SK-N-MC (cell line): ENCODE results near the gene DAAM1.
A peak's percentile ranks its signal among the peaks of the same experiment; 100 is the strongest.

ENCODE experiments used
- DNase-seq: peaks from one replicate; pipeline ENCODE4 v3.0.0-alpha.2; 2011; ENCODE audit warnings: low read depth, low spot score
- H3K27ac ChIP-seq: fragments of 200-600 bp; sonication (generic); 2 replicates; pipeline ENCODE4 v1.5.1; 2016; ENCODE audit warnings: mixed run types
- H3K36me3 ChIP-seq: fragments of 200-600 bp; sonication (generic); 2 replicates; pipeline ENCODE4 v1.6.1; 2017; ENCODE audit warnings: antibody characterized with exemption, low read length, mixed read lengths; ENCODE audit not compliant: insufficient read depth
- H3K4me3 ChIP-seq: fragments of 200-600 bp; sonication (generic); 2 replicates; pipeline ENCODE4 v1.5.1; 2016
- H3K9ac ChIP-seq: fragments of 200-600 bp; sonication (generic); 2 replicates; pipeline ENCODE4 v1.8.0; 2017; ENCODE audit warnings: mixed run types, mixed read lengths; ENCODE audit not compliant: insufficient read length
- H3K9me3 ChIP-seq: fragments of 200-600 bp; sonication (generic); 2 replicates; pipeline ENCODE4 v1.6.1; 2017; ENCODE audit warnings: low read depth, mild to moderate bottlenecking, antibody characterized with exemption, low read length, moderate library complexity, mixed read lengths
- EZH2 ChIP-seq: fragments of 200-600 bp; sonication (generic); IDR thresholded peaks from one replicate; pipeline ENCODE4 v1.6.1; 2017; ENCODE audit warnings: antibody characterized with exemption
- FOXP2 ChIP-seq: optimal IDR thresholded peaks from 2 replicates; pipeline ENCODE3; 2011; ENCODE audit warnings: mild to moderate bottlenecking, moderate library complexity; ENCODE audit not compliant: insufficient read depth; ENCODE audit errors: extremely low read length, control extremely low read depth
- POLR2AphosphoS5 ChIP-seq: IDR thresholded peaks from 2 replicates; pipeline ENCODE4 v1.6.1; 2012; ENCODE audit warnings: mild to moderate bottlenecking, low read depth, low read length, borderline replicate concordance

The DAAM1 gene

DNA sequence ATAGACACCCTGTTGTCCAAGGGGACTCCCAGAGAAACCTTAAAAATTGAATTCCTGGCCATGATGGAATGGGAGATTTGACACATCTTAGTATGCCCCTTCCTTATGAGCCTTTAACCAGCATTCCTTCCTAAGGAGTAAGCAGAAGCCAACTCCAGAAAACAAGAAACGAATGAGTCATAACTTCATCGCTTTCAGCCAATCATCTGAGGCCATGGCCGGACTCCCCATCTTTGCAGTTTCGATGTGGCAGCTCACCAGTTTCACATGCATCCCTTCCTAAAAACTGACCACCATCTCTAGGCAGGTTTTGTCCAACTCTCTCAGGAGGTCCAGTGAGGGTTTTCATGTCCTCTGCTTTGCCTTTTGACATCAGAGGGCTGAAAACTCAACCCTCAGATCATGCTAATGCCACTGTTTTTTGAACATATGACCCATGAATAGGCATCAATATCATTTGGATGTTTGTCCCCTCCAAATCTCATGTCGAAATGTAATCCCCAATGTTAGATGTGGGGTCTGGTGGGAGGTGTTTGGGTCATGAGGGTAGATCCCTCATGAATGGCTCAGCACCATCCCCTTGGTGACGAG is 19.9 kb downstream of the DAAM1 start:
- TF ChIP-seq FOXP2: no peak
- no peak for TF ChIP-seq EZH2
- TF ChIP-seq POLR2AphosphoS5: no peak
- H3K36me3 ChIP-seq: no peaks in the 10 kb centered on the region
- DNase-seq: no peak
- H3K4me3 ChIP-seq: no peak overlapping the region
- H3K9ac ChIP-seq: no peak overlapping the region
- no peaks in the 10 kb centered on the region for H3K9me3 ChIP-seq
- H3K27ac ChIP-seq: no peak overlapping the region

DNA sequence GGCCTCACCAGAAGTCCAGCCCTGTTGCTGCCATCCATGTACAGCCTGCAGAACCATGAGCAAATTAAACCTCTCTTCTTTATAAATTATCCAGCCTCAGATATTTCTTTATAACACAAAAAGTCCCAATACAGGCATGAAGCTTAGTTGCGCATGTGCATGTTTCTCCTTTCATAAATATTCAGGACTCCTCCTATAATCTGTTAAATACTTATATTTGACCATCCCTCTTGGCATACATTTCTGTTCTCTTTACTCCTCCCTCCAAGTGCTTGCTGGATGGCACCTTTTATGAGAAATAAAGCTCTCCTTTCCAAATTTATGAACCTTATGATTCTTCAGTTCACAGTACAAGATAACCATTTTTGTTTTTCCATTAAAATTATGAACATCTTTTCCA is 20.5 kb downstream of the DAAM1 start:
- TF ChIP-seq EZH2 (no peak), POLR2AphosphoS5 (no peak), FOXP2 (no peak)
- Histone ChIP-seq H3K9ac (no peak overlapping the region), H3K27ac (no peak overlapping the region), H3K9me3 (no peaks in the 10 kb centered on the region), H3K36me3 (no peaks in the 10 kb centered on the region), H3K4me3 (no peak overlapping the region)
- no peak for DNase-seq

DNA sequence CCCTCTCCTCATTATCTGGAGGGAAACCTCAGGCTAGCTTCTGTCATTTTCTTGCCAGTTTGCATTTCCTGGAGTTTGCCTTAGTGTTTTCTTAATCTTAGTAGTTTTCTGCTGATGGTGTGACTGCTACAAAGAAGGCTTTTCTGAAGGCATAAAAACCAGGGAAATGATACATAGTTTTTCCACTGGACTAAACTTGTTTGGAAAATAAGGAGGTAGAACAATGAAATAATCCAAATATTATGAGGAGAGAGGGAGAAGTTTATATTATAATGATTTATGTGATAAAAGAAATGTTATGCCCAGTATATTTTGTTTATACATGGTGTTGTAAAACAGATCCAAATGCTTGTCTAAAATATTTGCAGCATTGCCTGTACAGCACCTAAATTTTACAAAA is 22.2 kb downstream of the DAAM1 start:
- Histone ChIP-seq H3K9me3 (no peaks in the 10 kb centered on the region), H3K9ac (peak overlapping the region; percentile 12), H3K36me3 (no peaks in the 10 kb centered on the region), H3K27ac (peak overlapping the region; percentile 34; the same call in 1 of the 2 replicates), H3K4me3 (no peak overlapping the region)
- TF ChIP-seq FOXP2 (no peak), POLR2AphosphoS5 (no peak), EZH2 (no peak)
- DNase-seq: no peak

DNA sequence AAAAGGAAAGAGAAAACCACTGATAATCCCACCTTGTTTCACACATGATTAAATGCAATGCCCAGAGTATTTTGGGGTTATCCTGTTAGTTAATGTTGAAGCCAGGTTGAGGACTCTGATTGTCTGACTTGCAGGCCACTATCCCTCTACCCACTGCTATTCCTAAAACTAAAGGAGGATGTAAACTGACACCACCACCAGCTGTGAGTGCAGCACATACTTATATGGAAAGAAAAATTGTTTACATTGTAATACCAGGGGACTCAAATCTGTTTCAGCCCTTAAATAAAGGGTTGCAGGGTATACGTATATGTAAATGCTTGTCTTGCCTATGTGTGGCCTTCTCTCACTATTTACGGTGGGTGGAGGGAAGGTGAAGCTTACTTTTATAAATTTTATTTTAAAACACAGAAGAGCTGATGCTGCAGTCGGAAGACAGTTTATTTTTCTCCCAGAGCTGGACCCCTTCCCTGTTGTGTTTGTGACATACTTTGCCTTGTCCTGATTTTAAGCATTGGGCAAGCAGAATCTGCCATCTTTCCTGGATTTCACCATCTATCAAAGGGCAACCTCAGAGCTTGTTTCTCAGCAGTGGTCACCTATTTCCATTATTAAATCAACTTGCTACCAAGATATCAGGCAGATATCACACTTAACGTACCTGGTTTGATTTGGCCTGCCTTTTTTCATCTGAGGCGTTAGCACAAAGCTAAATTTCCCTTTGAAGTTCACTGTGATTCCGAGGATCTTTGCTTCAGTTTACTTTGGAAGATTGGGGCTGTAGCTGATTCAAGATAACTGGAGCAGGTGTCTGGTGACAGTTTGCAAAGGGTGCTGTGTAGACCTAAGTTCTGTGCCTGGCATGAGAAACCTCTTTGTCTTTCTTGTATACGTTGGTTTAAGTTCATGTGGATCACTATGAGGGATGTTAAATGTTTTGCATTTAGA is 25.2 kb downstream of the DAAM1 start:
- peak overlapping the region; percentile 63; the same call in 1 of the 2 replicates for H3K27ac ChIP-seq
- H3K36me3 ChIP-seq: no peaks in the 10 kb centered on the region
- no peak for DNase-seq
- TF ChIP-seq FOXP2: no peak
- no peaks in the 10 kb centered on the region for H3K9me3 ChIP-seq
- H3K4me3 ChIP-seq: peak overlapping the region; percentile 54
- H3K9ac ChIP-seq: peak overlapping the region; percentile 32

DNA sequence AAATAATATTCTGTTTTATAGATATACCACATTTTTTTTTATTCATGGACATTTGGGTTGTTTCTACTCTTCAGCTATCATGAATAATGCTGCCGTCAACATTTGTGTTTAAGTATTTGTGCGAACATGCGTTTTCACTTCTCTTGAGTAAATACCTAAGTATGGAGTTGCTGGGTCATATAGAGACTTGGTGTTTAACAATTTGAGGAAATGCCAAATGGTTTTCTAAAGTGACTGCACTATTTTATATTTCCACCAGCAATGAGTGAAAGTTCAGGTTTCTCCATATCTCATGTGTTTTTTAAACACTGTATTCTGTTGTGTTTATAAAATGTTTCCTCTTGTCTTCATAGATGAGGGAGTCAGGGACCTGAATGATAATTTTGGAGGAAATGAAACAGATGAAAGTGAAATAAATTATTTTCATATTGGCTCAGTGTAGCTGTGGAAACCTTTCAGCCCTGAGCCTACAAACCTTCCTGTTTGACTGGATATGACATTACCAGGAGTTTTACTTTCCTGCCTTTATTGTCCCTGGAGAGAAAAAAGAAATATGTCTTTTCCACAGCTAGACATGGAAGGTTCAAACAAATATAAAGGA is 26.3 kb downstream of the DAAM1 start:
- Histone ChIP-seq H3K9ac (no peak overlapping the region), H3K9me3 (no peaks in the 10 kb centered on the region), H3K27ac (no peak overlapping the region), H3K4me3 (no peak overlapping the region), H3K36me3 (no peaks in the 10 kb centered on the region)
- TF ChIP-seq FOXP2: no peak
- no peak for TF ChIP-seq POLR2AphosphoS5
- no peak for TF ChIP-seq EZH2
- no peak for DNase-seq

DNA sequence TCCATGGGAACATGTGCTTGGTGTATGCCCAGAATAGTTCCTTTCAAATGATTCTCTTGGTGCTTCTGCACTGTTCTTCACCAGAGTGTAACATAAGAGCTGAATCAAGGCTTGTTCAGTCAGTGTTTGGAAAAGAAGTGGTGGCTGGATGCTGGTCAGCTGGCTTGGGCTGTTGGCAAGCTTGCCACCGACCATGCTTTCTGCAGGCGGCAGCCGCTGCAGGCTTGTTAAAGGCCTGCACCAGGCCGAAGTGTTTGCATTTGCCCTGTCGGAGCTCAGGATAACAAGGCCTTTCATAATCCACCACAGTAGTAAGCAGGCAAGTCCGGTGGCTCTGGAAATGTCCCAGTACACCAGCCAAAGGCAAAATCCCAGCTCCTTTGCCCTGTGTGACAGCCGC is 26.9 kb downstream of the DAAM1 start:
- no peak overlapping the region for H3K27ac ChIP-seq
- TF ChIP-seq POLR2AphosphoS5 (no peak), FOXP2 (no peak), EZH2 (no peak)
- H3K4me3 ChIP-seq: no peak overlapping the region
- no peaks in the 10 kb centered on the region for H3K9me3 ChIP-seq
- no peak for DNase-seq
- no peaks in the 10 kb centered on the region for H3K36me3 ChIP-seq
- H3K9ac ChIP-seq: no peak overlapping the region

DNA sequence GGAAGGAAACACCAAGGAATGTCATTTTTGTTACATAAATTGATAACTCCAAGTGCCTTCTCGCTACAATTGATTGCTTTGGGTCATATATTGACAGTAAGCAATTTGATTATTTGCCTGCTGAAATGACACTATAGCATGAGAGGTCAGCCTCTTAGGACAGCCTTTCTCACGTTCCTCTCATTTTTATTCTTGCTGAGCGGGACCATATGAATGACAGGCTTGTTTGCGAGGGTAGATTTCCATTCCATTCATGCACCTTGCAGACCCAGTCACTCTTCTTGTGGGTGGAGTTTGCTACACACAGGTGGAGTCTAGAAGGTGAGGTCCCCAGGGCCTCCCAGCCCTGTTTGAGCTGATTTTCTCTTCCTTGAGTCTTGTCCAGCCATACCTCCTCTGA is 27.3 kb downstream of the DAAM1 start:
- Histone ChIP-seq H3K4me3 (no peak overlapping the region), H3K9ac (no peak overlapping the region), H3K27ac (no peak overlapping the region), H3K36me3 (no peaks in the 10 kb centered on the region), H3K9me3 (no peaks in the 10 kb centered on the region)
- DNase-seq: no peak
- TF ChIP-seq FOXP2: no peak

DNA sequence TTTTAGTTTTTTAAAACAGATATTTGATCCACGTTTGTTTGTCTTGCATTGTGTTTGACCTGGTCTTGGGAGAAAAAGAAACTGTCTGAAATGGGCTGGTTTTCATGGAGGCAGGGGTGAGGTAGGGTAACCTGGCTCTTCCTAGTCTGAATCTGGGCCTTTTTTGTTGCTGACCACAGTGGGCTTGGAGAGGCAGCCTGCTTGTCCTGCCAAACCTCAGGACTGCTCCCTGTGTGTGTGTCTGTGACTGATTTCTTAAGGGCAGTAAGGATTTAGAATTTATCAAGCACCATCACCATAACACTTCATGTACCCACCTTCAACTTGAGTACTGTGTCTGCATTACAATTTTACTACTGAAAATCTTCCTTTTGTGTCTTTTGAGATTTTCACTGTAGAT is 28.5 kb downstream of the DAAM1 start:
- TF ChIP-seq FOXP2: no peak
- no peak for TF ChIP-seq POLR2AphosphoS5
- no peak for TF ChIP-seq EZH2
- Histone ChIP-seq H3K9ac (no peak overlapping the region), H3K4me3 (no peak overlapping the region), H3K9me3 (no peaks in the 10 kb centered on the region), H3K36me3 (no peaks in the 10 kb centered on the region), H3K27ac (no peak overlapping the region)
- no peak for DNase-seq

DNA sequence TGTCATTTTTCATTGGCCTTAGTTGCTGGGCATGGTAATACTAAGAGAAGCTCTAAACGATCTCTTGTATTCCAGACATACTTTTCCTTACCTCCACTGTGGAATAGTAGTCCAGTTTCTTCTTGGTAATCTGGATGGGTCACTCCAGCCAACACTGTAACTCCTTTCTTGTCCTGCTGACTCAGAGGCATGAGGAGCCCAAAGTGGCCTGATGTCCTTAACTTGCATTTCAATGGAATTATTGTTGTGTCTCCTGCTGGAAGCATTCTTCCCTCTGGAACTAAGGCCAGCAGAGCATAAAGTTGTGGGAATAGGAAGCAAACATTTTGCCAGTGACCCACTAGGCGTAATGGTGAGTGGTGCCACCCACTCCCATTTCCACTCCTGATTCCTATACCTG is 33.1 kb downstream of the DAAM1 start:
- Histone ChIP-seq H3K9me3 (no peaks in the 10 kb centered on the region), H3K36me3 (no peaks in the 10 kb centered on the region), H3K9ac (no peak overlapping the region), H3K27ac (no peak overlapping the region), H3K4me3 (no peak overlapping the region)
- TF ChIP-seq POLR2AphosphoS5 (no peak), FOXP2 (no peak), EZH2 (no peak)
- DNase-seq: no peak
